HepG2 (cell line): ENCODE data around the gene MILR1. TPM values are rescaled to one million over a fixed set of nuclear protein-coding genes. Genes with fewer than 3 reads are reported as not detected.

Source experiments
- AGO1 ChIP-seq: fragments of 200-400 bp; formaldehyde crosslinking; IDR thresholded peaks from 2 replicates; pipeline ENCODE4 v1.6.1; 2017; ENCODE audit warnings: mild to moderate bottlenecking, low read depth, low read length, moderate library complexity; ENCODE audit not compliant: poor library complexity, severe bottlenecking
- AHR ChIP-seq: IDR thresholded peaks from 2 replicates; pipeline ENCODE4 v1.6.1; 2018; ENCODE audit warnings: missing genetic modification reagents, missing compliant biosample characterization
- AKNA ChIP-seq: sonication (generic); formaldehyde crosslinking; IDR thresholded peaks from 2 replicates; pipeline ENCODE4 v1.4.0; 2020; ENCODE audit warnings: missing genetic modification reagents, borderline replicate concordance
- BORCS8-MEF2B ChIP-seq: sonication (generic); formaldehyde crosslinking; IDR thresholded peaks from 2 replicates; pipeline ENCODE4 v1.8.0; 2022; ENCODE audit warnings: mild to moderate bottlenecking, missing genetic modification reagents
- FIP1L1 ChIP-seq: fragments of 200-400 bp; formaldehyde crosslinking; IDR thresholded peaks from 2 replicates; pipeline ENCODE4 v1.6.1; 2018; ENCODE audit warnings: low read depth, mild to moderate bottlenecking, low read length, moderate library complexity, borderline replicate concordance; ENCODE audit not compliant: insufficient read depth
- FOSL2 ChIP-seq: sonication (generic); formaldehyde crosslinking; IDR thresholded peaks from 2 replicates; pipeline ENCODE4 v1.4.0; 2020; ENCODE audit warnings: missing genetic modification reagents
- FOXC1 ChIP-seq: sonication (generic); formaldehyde crosslinking; IDR thresholded peaks from 2 replicates; pipeline ENCODE4 v1.8.0; 2022; ENCODE audit warnings: mild to moderate bottlenecking, missing genetic modification reagents, borderline replicate concordance
- FOXK2 ChIP-seq: fragments of 450-650 bp; IDR thresholded peaks from 2 replicates; pipeline ENCODE4 v1.6.1; 2016
- FOXM1 ChIP-seq: sonication (generic); formaldehyde crosslinking; IDR thresholded peaks from 2 replicates; pipeline ENCODE4 v1.5.0; 2020; ENCODE audit warnings: missing genetic modification reagents
- HNF4G ChIP-seq, 2 experiments: sonication (generic) in 1 of 2; formaldehyde crosslinking in 1 of 2; IDR thresholded peaks; 2 replicates each; pipeline versions ENCODE4 v1.4.0 to v1.6.1; 2011 to 2020; ENCODE audit warnings: borderline replicate concordance in 2 of 2, low read depth in 2 of 2, mild to moderate bottlenecking in 2 of 2, low read length in 1 of 2, missing genetic modification reagents in 1 of 2, moderate library complexity in 1 of 2
- IRX3 ChIP-seq: sonication (generic); formaldehyde crosslinking; IDR thresholded peaks from 2 replicates; pipeline ENCODE4 v1.8.1; 2023; ENCODE audit warnings: mild to moderate bottlenecking, low read depth, missing genetic modification reagents, borderline replicate concordance
- KDM2A ChIP-seq: sonication (generic); formaldehyde crosslinking; IDR thresholded peaks from 2 replicates; pipeline ENCODE4 v1.4.0; 2020; ENCODE audit warnings: low read depth, missing genetic modification reagents, borderline replicate concordance
- NCOR1 ChIP-seq: fragments of 200-600 bp; sonication (generic); IDR thresholded peaks from 2 replicates; pipeline ENCODE4 v1.7.0; 2017; ENCODE audit warnings: antibody characterized with exemption, low read length, borderline replicate concordance
- PREB ChIP-seq: sonication (generic); formaldehyde crosslinking; IDR thresholded peaks from 2 replicates; pipeline ENCODE4 v1.4.0; 2020; ENCODE audit warnings: missing genetic modification reagents
- SIN3B ChIP-seq: fragments of 150-350 bp; IDR thresholded peaks from 2 replicates; pipeline ENCODE4 v1.6.1; 2014; ENCODE audit warnings: low read length
- SRF ChIP-seq: IDR thresholded peaks from 2 replicates; pipeline ENCODE4 v1.6.1; 2011; ENCODE audit warnings: mild to moderate bottlenecking, low read depth, low read length, moderate library complexity
- STAG1 ChIP-seq: sonication (generic); formaldehyde crosslinking; IDR thresholded peaks from 2 replicates; pipeline ENCODE4 v1.4.0; 2020; ENCODE audit warnings: missing genetic modification reagents
- TCF12 ChIP-seq, 2 experiments: fragments of 450-650 bp in 1 of 2; sonication (generic) in 1 of 2; formaldehyde crosslinking in 1 of 2; IDR thresholded peaks; 2 replicates each; pipeline versions ENCODE4 v1.6.1 to v1.8.0; 2017 to 2022; ENCODE audit warnings: antibody characterized with exemption in 1 of 2, mild to moderate bottlenecking in 1 of 2, missing genetic modification reagents in 1 of 2, moderate library complexity in 1 of 2
- THAP11 ChIP-seq: IDR thresholded peaks from 2 replicates; pipeline ENCODE4 v1.6.1; 2016; ENCODE audit warnings: missing biosample characterization, missing genetic modification reagents
- U2AF1 ChIP-seq: fragments of 200-400 bp; formaldehyde crosslinking; optimal IDR thresholded peaks from 2 replicates; pipeline ENCODE3; 2017; ENCODE audit warnings: mild to moderate bottlenecking, low read depth, low read length
- ZFP36 ChIP-seq: fragments of 150-350 bp; IDR thresholded peaks from 2 replicates; pipeline ENCODE4 v1.6.1; 2018; ENCODE audit warnings: borderline replicate concordance, low read length, low read depth; ENCODE audit not compliant: partially characterized antibody
- ZFP62 ChIP-seq: sonication (generic); formaldehyde crosslinking; IDR thresholded peaks from 2 replicates; pipeline ENCODE4 v1.4.0; 2020; ENCODE audit warnings: missing genetic modification reagents
- ZNF10 ChIP-seq: sonication (generic); formaldehyde crosslinking; IDR thresholded peaks from 2 replicates; pipeline ENCODE4 v1.4.0; 2020; ENCODE audit warnings: mild to moderate bottlenecking, low read depth, missing genetic modification reagents, borderline replicate concordance
- ZNF20 ChIP-seq: sonication (generic); formaldehyde crosslinking; IDR thresholded peaks from 2 replicates; pipeline ENCODE4 v1.4.0; 2020; ENCODE audit warnings: mild to moderate bottlenecking, moderate library complexity, missing genetic modification reagents
- ZSCAN25 ChIP-seq: sonication (generic); formaldehyde crosslinking; IDR thresholded peaks from 2 replicates; pipeline ENCODE4 v1.8.0; 2022; ENCODE audit warnings: mild to moderate bottlenecking, missing genetic modification reagents
- polyA plus RNA-seq, 8 experiments: library from polyadenylated mRNA; depleted of rRNA in 3 of 8; stranded (reverse) in 7 of 8; unstranded in 1 of 8; fragments of >200 nt; fragmentation: Illumina TruSeq in 4 of 8; extraction: Trizol in 4 of 8; gene quantifications; 2 replicates each; pipeline versions ENCODE4 v1.2.1 to v1.2.3, GENCODE V29; 2011 to 2016; ENCODE audit warnings: low read depth in 4 of 8, missing spikeins in 1 of 8, mixed read lengths in 1 of 8; ENCODE audit not compliant: insufficient read depth in 1 of 8
- total RNA-seq, 5 experiments: library from RNA; depleted of rRNA; stranded (reverse); fragments of >200 nt; fragmentation: Illumina TruSeq; extraction: Trizol; gene quantifications; 2 replicates each; pipeline ENCODE4 v1.2.3, GENCODE V29; 2016; ENCODE audit warnings: low read depth in 1 of 5

Gene MILR1
- total and polyA plus RNA-seq, 2 of the 13 experiments (the other 11 are each of a cell fraction or from before 2014, with no cell fraction given) = 0.27 to 1.7 TPM

- peak; percentile 64; the same call in 1 of the 2 replicates for TF ChIP-seq HNF4G (IDR thresholded peaks at IDR 0.05; ENCODE audit: borderline replicate concordance, low read depth, low read length)
- TF ChIP-seq HNF4G (CRISPR knock-in tag; IDR thresholded peaks at IDR 0.05; ENCODE audit: borderline replicate concordance, low read depth) = peak; percentile 32; the same call in 1 of the 2 replicates
- peak; percentile 24; the same call in 1 of the 2 replicates for TF ChIP-seq FIP1L1
- TF ChIP-seq IRX3 (CRISPR knock-in tag) = peak; percentile 54; the same call in 1 of the 2 replicates
- TF ChIP-seq STAG1 = no peak
- TF ChIP-seq AHR = peak; percentile 11; the same call in 1 of the 2 replicates
- TF ChIP-seq FOSL2 (CRISPR knock-in tag) = peak; percentile 62
- TF ChIP-seq FOXK2 = no peak; the same call in none of the 2 replicates
- TF ChIP-seq SIN3B = peak; percentile 63
- TF ChIP-seq PREB (CRISPR knock-in tag) = 0 out of 2 replicates have a peak, but pooled peaks have one; percentile 56
- peak; percentile 1; the same call in 1 of the 2 replicates for TF ChIP-seq ZSCAN25 (CRISPR knock-in tag)
- TF ChIP-seq KDM2A (CRISPR knock-in tag) = peak; percentile 41; the same call in 1 of the 2 replicates
- TF ChIP-seq FOXC1 = no peak; the same call in none of the 2 replicates
- TF ChIP-seq AKNA (CRISPR knock-in tag) = peak; percentile 89
- no peak for TF ChIP-seq SRF
- TF ChIP-seq ZNF20 (CRISPR knock-in tag) = peak; percentile 36; the same call in 1 of the 2 replicates
- TF ChIP-seq THAP11 (CRISPR knock-in tag) = peak; percentile 78
- peak; percentile 7 for TF ChIP-seq ZFP36
- TF ChIP-seq U2AF1 = no peak
- no peak for TF ChIP-seq TCF12 (IDR thresholded peaks at IDR 0.05)
- peak; percentile 17; the same call in 1 of the 2 replicates for TF ChIP-seq TCF12 (CRISPR knock-in tag; IDR thresholded peaks at IDR 0.05)
- no peak for TF ChIP-seq NCOR1
- TF ChIP-seq BORCS8-MEF2B (CRISPR knock-in tag) = peak; percentile 20; the same call in 1 of the 2 replicates
- no peak for TF ChIP-seq AGO1
- TF ChIP-seq FOXM1 (CRISPR knock-in tag) = no peak
- peak; percentile 71; the same call in 1 of the 2 replicates for TF ChIP-seq ZFP62 (CRISPR knock-in tag)
- TF ChIP-seq ZNF10 = no peak
These were observed 57.3 kb downstream of the MILR1 start, which contains the start of gene DDX5 (continued) for GRCh38 chr17:64506201-64506575.
